Measurements from ENCODE around the gene SDCCAG8.
"Not testable (repeated sequence)": the region's sequence is repeated elsewhere in the genome, so short reads cannot be mapped to it uniquely, and the experiment has no call there.

The SDCCAG8 gene

DNA sequence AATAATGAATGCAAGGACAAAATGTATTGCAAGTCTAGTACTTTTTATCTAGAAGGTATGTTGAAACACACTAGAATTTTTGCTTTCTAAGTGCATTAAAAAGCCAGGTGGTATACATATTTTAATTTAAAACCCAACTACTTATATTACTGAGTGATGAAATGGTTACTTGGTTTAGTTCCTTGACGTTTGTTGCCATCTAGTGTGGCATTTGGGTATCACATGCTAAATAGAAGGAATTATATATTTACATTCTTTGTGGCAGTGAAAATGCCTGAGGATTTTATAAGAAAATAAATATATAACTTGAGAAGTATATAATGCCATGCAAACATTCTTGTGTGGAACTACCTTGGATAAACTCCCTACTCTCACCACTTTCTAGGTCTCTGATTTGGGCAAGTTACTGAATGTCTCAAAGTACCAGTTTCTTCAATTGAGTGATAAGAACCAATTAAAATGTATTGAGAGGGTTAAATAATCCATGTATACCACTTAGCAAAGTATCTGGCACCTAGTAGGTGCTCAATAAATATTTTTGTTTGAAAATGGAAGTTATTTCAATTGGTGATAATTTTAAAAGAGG lies 69.6 kb downstream of the SDCCAG8 start:
- DNase-seq (ENCODE audit: low spot score) = peak; percentile 40
- in situ Hi-C loops (cut with MboI; ENCODE audit: low sequenced_read_pairs, unreplicated experiment) = loop anchor here (25.0 kb wide), 2 partner anchors 412 to 612 kb away; no protein-coding TSS in a partner anchor
- TF ChIP-seq, protein P1, sequence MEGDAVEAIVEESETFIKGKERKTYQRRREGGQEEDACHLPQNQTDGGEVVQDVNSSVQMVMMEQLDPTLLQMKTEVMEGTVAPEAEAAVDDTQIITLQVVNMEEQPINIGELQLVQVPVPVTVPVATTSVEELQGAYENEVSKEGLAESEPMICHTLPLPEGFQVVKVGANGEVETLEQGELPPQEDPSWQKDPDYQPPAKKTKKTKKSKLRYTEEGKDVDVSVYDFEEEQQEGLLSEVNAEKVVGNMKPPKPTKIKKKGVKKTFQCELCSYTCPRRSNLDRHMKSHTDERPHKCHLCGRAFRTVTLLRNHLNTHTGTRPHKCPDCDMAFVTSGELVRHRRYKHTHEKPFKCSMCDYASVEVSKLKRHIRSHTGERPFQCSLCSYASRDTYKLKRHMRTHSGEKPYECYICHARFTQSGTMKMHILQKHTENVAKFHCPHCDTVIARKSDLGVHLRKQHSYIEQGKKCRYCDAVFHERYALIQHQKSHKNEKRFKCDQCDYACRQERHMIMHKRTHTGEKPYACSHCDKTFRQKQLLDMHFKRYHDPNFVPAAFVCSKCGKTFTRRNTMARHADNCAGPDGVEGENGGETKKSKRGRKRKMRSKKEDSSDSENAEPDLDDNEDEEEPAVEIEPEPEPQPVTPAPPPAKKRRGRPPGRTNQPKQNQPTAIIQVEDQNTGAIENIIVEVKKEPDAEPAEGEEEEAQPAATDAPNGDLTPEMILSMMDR (IDR thresholded peaks at IDR 0.05; ENCODE audit: borderline replicate concordance, control extremely low read depth, extremely low read depth, insufficient read depth, missing control alignments) = peak; percentile 47

DNA sequence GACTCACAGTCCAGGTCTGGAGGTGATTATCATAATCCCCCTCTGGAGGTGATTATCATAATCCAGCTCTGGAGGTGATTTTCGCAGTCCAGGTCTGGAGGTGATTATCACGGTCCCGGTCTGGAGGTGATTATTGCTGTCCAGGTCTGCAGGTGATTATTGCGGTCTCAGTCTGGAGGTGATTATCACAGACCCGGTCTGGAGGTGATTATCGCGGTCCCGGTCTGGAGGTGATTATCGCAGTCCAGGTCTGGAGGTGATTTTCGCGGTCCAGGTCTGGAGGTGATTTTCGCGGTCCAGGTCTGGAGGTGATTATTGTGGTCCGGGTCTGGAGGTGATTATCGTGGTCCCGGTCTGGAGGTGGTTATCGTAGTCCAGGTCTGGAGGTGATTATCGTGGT lies 76.6 kb downstream of the SDCCAG8 start:
- TF ChIP-seq, protein P1 (IDR thresholded peaks at IDR 0.05; ENCODE audit: borderline replicate concordance, control extremely low read depth, extremely low read depth, insufficient read depth, missing control alignments) = no peak
- in situ Hi-C loops (cut with MboI; ENCODE audit: low sequenced_read_pairs, unreplicated experiment) = loop anchor here (25.0 kb wide), 2 partner anchors 405 to 605 kb away; no protein-coding TSS in a partner anchor
- DNase-seq (ENCODE audit: low spot score) = no peak

DNA sequence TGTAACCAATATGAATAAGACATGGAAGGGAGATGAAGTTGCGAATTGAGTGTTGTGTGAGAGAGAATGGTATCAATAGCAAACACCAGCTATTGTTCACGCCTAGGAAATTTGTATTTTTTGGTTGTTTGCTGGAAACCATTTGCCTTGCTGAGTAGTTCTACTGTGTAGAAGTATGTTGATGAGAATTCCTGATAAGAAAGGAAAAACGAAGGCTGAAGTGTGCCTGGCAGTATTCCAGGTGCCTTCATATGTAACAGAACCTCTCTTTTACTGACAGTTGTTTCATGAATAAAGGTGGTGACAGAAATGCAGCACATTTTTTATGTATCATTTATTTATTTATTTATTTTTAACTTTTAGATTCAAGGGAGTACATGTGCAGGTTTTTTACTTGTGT lies 79.5 kb downstream of the SDCCAG8 start:
- no peak for DNase-seq (ENCODE audit: low spot score)
- TF ChIP-seq, protein P1 (IDR thresholded peaks at IDR 0.05; ENCODE audit: borderline replicate concordance, control extremely low read depth, extremely low read depth, insufficient read depth, missing control alignments) = no peak
- in situ Hi-C loops (cut with MboI; ENCODE audit: low sequenced_read_pairs, unreplicated experiment) = loop anchor here (25.0 kb wide), 2 partner anchors 402 to 602 kb away; no protein-coding TSS in a partner anchor

DNA sequence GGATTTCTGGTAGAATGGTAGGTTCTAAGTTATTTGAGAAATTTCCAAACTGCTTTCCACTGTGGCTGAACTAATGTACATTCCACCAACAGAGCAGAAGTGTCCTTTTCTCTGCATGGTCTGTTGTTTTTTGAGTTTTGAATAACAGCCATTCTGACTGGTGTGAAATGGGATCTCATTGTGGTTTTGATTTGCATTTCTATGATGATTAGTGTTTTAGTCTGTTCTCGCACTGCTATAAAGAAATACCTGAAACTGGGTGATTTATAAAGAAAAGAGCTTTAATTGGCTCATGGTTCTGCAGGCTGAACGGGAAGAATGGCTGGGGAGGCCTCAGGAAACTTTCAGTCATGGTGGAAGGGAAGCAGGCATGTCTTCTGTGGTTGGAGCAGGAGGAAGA lies 80.3 kb downstream of the SDCCAG8 start:
- TF ChIP-seq, protein P1 (IDR thresholded peaks at IDR 0.05; ENCODE audit: borderline replicate concordance, control extremely low read depth, extremely low read depth, insufficient read depth, missing control alignments) = no peak
- no peak for DNase-seq (ENCODE audit: low spot score)
- in situ Hi-C loops (cut with MboI; ENCODE audit: low sequenced_read_pairs, unreplicated experiment) = loop anchor here (25.0 kb wide), 2 partner anchors 401 to 601 kb away; no protein-coding TSS in a partner anchor

DNA sequence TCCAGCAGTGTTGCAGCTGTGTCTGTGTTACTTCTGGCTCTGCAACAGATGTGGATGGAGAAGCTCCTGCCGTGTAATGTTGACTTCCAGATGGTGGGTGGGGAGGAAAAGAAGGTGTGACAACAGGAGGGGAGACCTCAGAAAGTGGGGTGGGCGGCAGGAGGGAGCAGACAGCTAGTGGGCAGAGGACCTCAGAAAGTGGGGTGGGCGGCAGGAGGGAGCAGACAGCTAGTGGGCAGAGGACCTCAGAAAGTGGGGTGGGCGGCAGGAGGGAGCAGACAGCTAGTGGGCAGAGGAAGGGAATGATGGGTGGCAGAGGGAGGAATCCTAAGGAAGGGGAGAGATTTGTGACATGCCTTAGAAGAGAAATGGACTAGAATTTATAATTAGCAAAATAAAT lies 83.0 kb downstream of the SDCCAG8 start:
- not testable (repeated sequence) for DNase-seq (ENCODE audit: low spot score)
- in situ Hi-C loops (cut with MboI; ENCODE audit: low sequenced_read_pairs, unreplicated experiment) = loop anchor here (25.0 kb wide), 2 partner anchors 398 to 598 kb away; no protein-coding TSS in a partner anchor

DNA sequence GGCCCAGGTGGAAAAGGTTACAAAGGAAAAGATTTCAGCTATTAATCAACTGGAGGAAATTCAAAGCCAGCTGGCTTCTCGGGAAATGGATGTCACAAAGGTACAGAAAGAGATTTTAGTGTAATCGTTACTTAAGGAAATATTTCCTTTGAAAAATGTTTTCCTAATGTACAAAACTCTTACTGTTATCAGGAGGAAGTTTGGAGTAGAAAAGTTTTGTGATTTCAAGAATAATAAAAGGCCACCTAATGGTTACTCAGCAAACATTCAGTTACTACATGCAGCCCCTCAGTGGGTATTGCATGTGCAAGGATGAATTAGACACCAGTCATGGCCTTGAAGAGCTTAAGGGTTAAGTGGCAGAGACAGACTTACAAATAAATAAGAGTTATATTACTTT lies 85.2 kb downstream of the SDCCAG8 start:
- DNase-seq (ENCODE audit: low spot score) = no peak
- in situ Hi-C loops (cut with MboI; ENCODE audit: low sequenced_read_pairs, unreplicated experiment) = loop anchor here (10.0 to 25.0 kb wide), 4 partner anchors 254 to 934 kb away; no protein-coding TSS in a partner anchor
- TF ChIP-seq, protein P1 (IDR thresholded peaks at IDR 0.05; ENCODE audit: borderline replicate concordance, control extremely low read depth, extremely low read depth, insufficient read depth, missing control alignments) = no peak

Data from GM13976 (cell line).